H7 (cell line): ENCODE results near the gene OSTN. TPM values are rescaled to one million over a fixed set of nuclear protein-coding genes. Genes with fewer than 3 reads are reported as not detected.

Experiments used
- DNase-seq: peaks from one replicate; pipeline ENCODE4 v3.0.0; 2012
- H3K27me3 ChIP-seq: 2 replicates; pipeline ENCODE4 v1.6.0; 2011; ENCODE audit warnings: mild to moderate bottlenecking, low read length; ENCODE audit not compliant: control insufficient read depth, insufficient read depth
- H3K36me3 ChIP-seq: replicated peaks from 2 replicates; pipeline ENCODE4 v1.5.1; 2011; ENCODE audit warnings: low read length; ENCODE audit not compliant: control insufficient read depth, insufficient read depth
- H3K4me3 ChIP-seq: 2 replicates; pipeline ENCODE4 v1.5.1; 2011; ENCODE audit warnings: low read depth, mild to moderate bottlenecking, control low read depth, low read length, moderate library complexity; ENCODE audit not compliant: insufficient read depth
- total RNA-seq: library from RNA; depleted of rRNA; stranded (reverse); fragments of >200 nt; shearing (Covaris generic); gene quantifications from 2 replicates; pipeline ENCODE4 v1.2.3, GENCODE V29; 2014

Gene OSTN
- total RNA-seq, 1 experiment from 2014 or later = not detected

GRCh38 chr3:191197761-191198306 lies 1.2 kb upstream of the OSTN start:
- Histone ChIP-seq H3K36me3 (no peaks in the 10 kb centered on the region), H3K27me3 (no peaks in the 10 kb centered on the region), H3K4me3 (no peak overlapping the region)
- DNase-seq = no peak

- DNase-seq = no peak
- H3K36me3 ChIP-seq = no peaks in the 10 kb centered on the region
- H3K27me3 ChIP-seq = no peaks in the 10 kb centered on the region
- no peak overlapping the region for H3K4me3 ChIP-seq
Observed at GRCh38 chr3:191198480-191198879, 561 bp upstream of the OSTN start.

- DNase-seq = no peak
- H3K4me3 ChIP-seq = no peak overlapping the region
- no peaks in the 10 kb centered on the region for H3K36me3 ChIP-seq
- H3K27me3 ChIP-seq = no peaks in the 10 kb centered on the region
Observed at GRCh38 chr3:191210032-191210431, 11.0 kb downstream of the OSTN start.

GRCh38 chr3:191216510-191216909 lies 17.5 kb downstream of the OSTN start:
- Histone ChIP-seq H3K27me3 (no peaks in the 10 kb centered on the region), H3K4me3 (no peak overlapping the region), H3K36me3 (no peaks in the 10 kb centered on the region)
- no peak for DNase-seq

GRCh38 chr3:191217301-191217700 lies 18.3 kb downstream of the OSTN start:
- Histone ChIP-seq H3K4me3 (no peak overlapping the region), H3K27me3 (no peaks in the 10 kb centered on the region), H3K36me3 (no peaks in the 10 kb centered on the region)
- DNase-seq = no peak

GRCh38 chr3:191220908-191221307 lies 21.9 kb downstream of the OSTN start:
- no peak overlapping the region for H3K4me3 ChIP-seq
- no peaks in the 10 kb centered on the region for H3K27me3 ChIP-seq
- H3K36me3 ChIP-seq = no peaks in the 10 kb centered on the region
- no peak for DNase-seq

- H3K4me3 ChIP-seq = no peak overlapping the region
- H3K27me3 ChIP-seq = no peaks in the 10 kb centered on the region
- no peak for DNase-seq
- H3K36me3 ChIP-seq = no peaks in the 10 kb centered on the region
Observed at GRCh38 chr3:191221638-191222037, 22.6 kb downstream of the OSTN start.

- Histone ChIP-seq H3K27me3 (no peaks in the 10 kb centered on the region), H3K36me3 (no peaks in the 10 kb centered on the region), H3K4me3 (no peak overlapping the region)
- no peak for DNase-seq
Observed at GRCh38 chr3:191227541-191227940, 28.5 kb downstream of the OSTN start.

- H3K27me3 ChIP-seq = no peaks in the 10 kb centered on the region
- no peak for DNase-seq
- no peak overlapping the region for H3K4me3 ChIP-seq
- H3K36me3 ChIP-seq = no peaks in the 10 kb centered on the region
Observed at GRCh38 chr3:191234216-191234615, 35.2 kb downstream of the OSTN start.

- no peak for DNase-seq
- no peaks in the 10 kb centered on the region for H3K27me3 ChIP-seq
- no peak overlapping the region for H3K4me3 ChIP-seq
- H3K36me3 ChIP-seq = no peaks in the 10 kb centered on the region
Observed at GRCh38 chr3:191235331-191236314, 36.6 kb downstream of the OSTN start.

- DNase-seq = no peak
- Histone ChIP-seq H3K27me3 (no peaks in the 10 kb centered on the region), H3K36me3 (no peaks in the 10 kb centered on the region), H3K4me3 (no peak overlapping the region)
Observed at GRCh38 chr3:191236646-191237045, 37.6 kb downstream of the OSTN start.

- H3K4me3 ChIP-seq = no peak overlapping the region
- no peak for DNase-seq
- no peaks in the 10 kb centered on the region for H3K36me3 ChIP-seq
- no peaks in the 10 kb centered on the region for H3K27me3 ChIP-seq
Observed at GRCh38 chr3:191237047-191237882, 38.2 kb downstream of the OSTN start.

GRCh38 chr3:191238321-191238817 lies 39.3 kb downstream of the OSTN start:
- DNase-seq = no peak
- Histone ChIP-seq H3K27me3 (no peaks in the 10 kb centered on the region), H3K4me3 (no peak overlapping the region), H3K36me3 (no peaks in the 10 kb centered on the region)

GRCh38 chr3:191239407-191240031 lies 40.5 kb downstream of the OSTN start:
- Histone ChIP-seq H3K36me3 (no peaks in the 10 kb centered on the region), H3K27me3 (no peaks in the 10 kb centered on the region)
- peak; percentile 16 for DNase-seq

More at GRCh38 chr3:191239407-191240031, 40.5 kb downstream of the OSTN start:
- no peak overlapping the region for H3K4me3 ChIP-seq
